DMS79 treated with DMSO at 0.1 percent for 48 hours (cell line): ENCODE data around the gene DAAM1.

Experiments used
- DNase-seq: peaks from one replicate; lab custom pipeline; 2025; lab: John Stamatoyannopoulos, UW

The DAAM1 gene

GRCh38 chr14:59292028-59292427 lies 103.6 kb downstream of the DAAM1 start:
- DNase-seq, result no peak

GRCh38 chr14:59292921-59293534 lies 104.6 kb downstream of the DAAM1 start:
- DNase-seq, result no peak

- no peak for DNase-seq
These were observed 105.6 kb downstream of the DAAM1 start for GRCh38 chr14:59293935-59294661.

- no peak for DNase-seq
These were observed 106.2 kb downstream of the DAAM1 start for GRCh38 chr14:59294662-59294992.

GRCh38 chr14:59295951-59296350 lies 107.5 kb downstream of the DAAM1 start:
- DNase-seq, result no peak

- no peak for DNase-seq
These were observed 108.0 kb downstream of the DAAM1 start for GRCh38 chr14:59296508-59296907.

GRCh38 chr14:59297071-59297776 lies 108.8 kb downstream of the DAAM1 start:
- no peak for DNase-seq

GRCh38 chr14:59299731-59300130 lies 111.3 kb downstream of the DAAM1 start:
- DNase-seq, result no peak

- no peak for DNase-seq
These were observed 112.9 kb downstream of the DAAM1 start for GRCh38 chr14:59301354-59301753.

- no peak for DNase-seq
These were observed 113.8 kb downstream of the DAAM1 start for GRCh38 chr14:59302313-59302712.

GRCh38 chr14:59303216-59303615 lies 114.7 kb downstream of the DAAM1 start:
- DNase-seq, result no peak

GRCh38 chr14:59305231-59305630 lies 116.8 kb downstream of the DAAM1 start:
- peak; percentile 64 for DNase-seq

- no peak for DNase-seq
These were observed 117.5 kb downstream of the DAAM1 start for GRCh38 chr14:59305836-59306555.

GRCh38 chr14:59306775-59307174 lies 118.3 kb downstream of the DAAM1 start:
- no peak for DNase-seq

GRCh38 chr14:59308086-59308485 lies 119.6 kb downstream of the DAAM1 start:
- no peak for DNase-seq

GRCh38 chr14:59308673-59309072 lies 120.2 kb downstream of the DAAM1 start:
- DNase-seq, result no peak

GRCh38 chr14:59309291-59309900 lies 120.9 kb downstream of the DAAM1 start:
- no peak for DNase-seq

GRCh38 chr14:59310633-59311032 lies 122.2 kb downstream of the DAAM1 start:
- DNase-seq, result no peak

GRCh38 chr14:59311723-59312122 lies 123.3 kb downstream of the DAAM1 start:
- DNase-seq, result no peak

GRCh38 chr14:59313144-59313651 lies 124.7 kb downstream of the DAAM1 start:
- no peak for DNase-seq

- no peak for DNase-seq
These were observed 125.5 kb downstream of the DAAM1 start for GRCh38 chr14:59313658-59314608.
